Measurements from ENCODE around the gene TLL1.

DNA sequence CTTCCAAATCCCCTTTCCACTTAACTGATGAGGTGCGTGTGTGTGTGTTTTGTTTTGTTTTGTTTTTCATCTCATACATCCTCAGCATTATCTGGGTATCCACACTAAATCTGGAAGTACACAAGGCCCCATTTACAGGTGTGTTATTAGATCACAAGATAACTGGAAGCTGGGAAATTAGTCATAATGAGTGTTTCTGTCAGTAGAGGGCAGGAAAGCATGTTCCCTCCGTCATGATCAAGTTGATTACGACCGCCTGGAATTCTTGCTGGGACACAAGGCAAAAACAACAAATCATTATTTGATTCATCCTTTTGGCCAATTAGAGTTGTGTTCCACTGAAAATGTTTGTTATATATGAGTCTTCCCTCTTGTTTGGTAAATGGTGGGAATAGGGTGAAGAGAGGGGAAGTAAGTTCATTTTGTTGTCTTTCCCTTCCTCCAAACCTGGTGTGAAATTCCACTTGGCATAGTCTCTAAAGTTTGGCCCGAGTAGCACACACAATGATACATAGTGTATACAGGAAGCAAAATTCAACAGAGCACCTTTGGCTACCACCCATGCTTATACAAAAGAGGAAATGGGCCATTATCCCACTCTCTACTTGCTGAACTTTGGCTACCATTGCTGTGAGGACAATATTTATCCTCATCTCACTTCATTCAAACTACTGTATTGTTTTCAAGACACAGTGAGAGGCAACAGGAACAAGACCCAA, 33.3 kb upstream of the TLL1 start:
- TF ChIP-seq, protein P1, sequence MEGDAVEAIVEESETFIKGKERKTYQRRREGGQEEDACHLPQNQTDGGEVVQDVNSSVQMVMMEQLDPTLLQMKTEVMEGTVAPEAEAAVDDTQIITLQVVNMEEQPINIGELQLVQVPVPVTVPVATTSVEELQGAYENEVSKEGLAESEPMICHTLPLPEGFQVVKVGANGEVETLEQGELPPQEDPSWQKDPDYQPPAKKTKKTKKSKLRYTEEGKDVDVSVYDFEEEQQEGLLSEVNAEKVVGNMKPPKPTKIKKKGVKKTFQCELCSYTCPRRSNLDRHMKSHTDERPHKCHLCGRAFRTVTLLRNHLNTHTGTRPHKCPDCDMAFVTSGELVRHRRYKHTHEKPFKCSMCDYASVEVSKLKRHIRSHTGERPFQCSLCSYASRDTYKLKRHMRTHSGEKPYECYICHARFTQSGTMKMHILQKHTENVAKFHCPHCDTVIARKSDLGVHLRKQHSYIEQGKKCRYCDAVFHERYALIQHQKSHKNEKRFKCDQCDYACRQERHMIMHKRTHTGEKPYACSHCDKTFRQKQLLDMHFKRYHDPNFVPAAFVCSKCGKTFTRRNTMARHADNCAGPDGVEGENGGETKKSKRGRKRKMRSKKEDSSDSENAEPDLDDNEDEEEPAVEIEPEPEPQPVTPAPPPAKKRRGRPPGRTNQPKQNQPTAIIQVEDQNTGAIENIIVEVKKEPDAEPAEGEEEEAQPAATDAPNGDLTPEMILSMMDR (IDR thresholded peaks at IDR 0.05), result no peak
- no peak for TF ChIP-seq POLR2A (IDR thresholded peaks at IDR 0.05)
- no peak for TF ChIP-seq EP300 (IDR thresholded peaks at IDR 0.05)
